ENCODE data around the gene DNAAF1.

GRCh38 chr16:84214451-84215066 is 69.5 kb downstream of the DNAAF1 start:
- TF ChIP-seq CTCF (IDR thresholded peaks at IDR 0.05) = no peak
- TF ChIP-seq POLR2AphosphoS5 (IDR thresholded peaks at IDR 0.05) = no peak
